ENCODE data around the gene ATXN2.

The ATXN2 gene

DNA sequence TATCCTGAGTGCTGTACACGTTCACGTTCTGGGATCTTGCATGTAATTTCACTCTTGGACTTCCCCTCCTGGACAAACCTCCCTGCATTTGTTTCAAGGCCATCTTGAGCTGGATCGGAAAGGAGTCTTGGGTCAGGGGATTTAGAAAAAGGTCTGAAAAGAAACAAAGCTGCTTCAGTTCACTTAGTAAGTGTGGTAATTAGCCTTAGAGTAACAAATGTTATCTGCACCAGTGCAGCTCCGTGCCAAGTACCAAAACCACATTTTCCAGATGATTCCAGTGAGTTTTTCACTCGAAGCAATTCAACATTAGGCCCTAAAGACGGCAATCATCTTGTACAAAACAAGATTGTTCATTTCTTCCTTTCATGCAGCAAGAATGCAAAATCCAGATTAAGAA, 39.4 kb upstream of the ATXN2 start:
- Histone ChIP-seq H3K9me3 (ENCODE audit: severe bottlenecking) (no peaks in the 10 kb centered on the region), H3K27ac (no peak overlapping the region), H3K4me3 (ENCODE audit: low read depth, low read length) (no peak overlapping the region), H3K27me3 (ENCODE audit: insufficient read depth, low read depth, severe bottlenecking) (no peaks in the 10 kb centered on the region), H3K36me3 (peaks cover 12% of the 10 kb centered on the region)
- no peak for DNase-seq
- TF ChIP-seq, protein P1, sequence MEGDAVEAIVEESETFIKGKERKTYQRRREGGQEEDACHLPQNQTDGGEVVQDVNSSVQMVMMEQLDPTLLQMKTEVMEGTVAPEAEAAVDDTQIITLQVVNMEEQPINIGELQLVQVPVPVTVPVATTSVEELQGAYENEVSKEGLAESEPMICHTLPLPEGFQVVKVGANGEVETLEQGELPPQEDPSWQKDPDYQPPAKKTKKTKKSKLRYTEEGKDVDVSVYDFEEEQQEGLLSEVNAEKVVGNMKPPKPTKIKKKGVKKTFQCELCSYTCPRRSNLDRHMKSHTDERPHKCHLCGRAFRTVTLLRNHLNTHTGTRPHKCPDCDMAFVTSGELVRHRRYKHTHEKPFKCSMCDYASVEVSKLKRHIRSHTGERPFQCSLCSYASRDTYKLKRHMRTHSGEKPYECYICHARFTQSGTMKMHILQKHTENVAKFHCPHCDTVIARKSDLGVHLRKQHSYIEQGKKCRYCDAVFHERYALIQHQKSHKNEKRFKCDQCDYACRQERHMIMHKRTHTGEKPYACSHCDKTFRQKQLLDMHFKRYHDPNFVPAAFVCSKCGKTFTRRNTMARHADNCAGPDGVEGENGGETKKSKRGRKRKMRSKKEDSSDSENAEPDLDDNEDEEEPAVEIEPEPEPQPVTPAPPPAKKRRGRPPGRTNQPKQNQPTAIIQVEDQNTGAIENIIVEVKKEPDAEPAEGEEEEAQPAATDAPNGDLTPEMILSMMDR (IDR thresholded peaks at IDR 0.05; ENCODE audit: low read depth, low read length), result no peak

DNA sequence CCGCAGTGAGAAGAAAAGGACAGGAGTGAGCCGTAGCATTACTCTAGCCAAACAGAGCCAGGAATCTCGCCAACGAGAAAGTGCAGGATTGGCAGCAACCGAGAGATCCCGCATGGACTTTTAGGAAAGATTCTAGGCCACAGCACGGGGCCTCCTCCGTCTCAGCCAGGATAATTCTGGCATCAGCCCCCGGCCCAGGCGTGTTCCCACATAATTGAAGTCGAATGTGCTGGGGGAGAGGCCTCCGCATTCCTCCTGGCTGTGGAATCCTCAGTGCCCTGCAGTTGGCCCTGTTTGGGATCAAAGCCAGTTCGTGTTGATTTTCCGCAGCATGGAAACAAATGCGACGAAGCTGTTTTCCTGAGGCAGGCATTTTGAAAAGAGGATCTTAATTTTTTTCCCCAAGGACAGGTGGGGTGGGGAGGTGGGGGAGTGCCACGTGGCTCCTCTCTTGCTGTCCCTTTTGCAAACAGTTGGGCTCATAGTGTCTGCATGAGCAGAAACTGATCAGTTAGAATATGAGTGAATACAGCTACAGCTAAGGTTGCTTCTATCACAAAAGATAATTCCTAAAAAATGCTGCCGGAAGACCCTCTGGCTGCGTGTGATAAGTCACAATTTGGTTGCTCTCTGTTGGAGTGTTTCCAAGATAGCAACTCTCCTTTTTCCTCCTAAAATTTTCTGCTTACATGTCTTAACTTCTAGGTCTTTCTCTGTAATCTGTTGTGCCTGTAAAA, 37.3 kb upstream of the ATXN2 start:
- H3K4me3 ChIP-seq (ENCODE audit: low read depth, low read length), result no peak overlapping the region
- H3K36me3 ChIP-seq, result no peaks in the 10 kb centered on the region
- no peak for DNase-seq
- no peaks in the 10 kb centered on the region for H3K9me3 ChIP-seq (ENCODE audit: severe bottlenecking)
- H3K27ac ChIP-seq, result no peak overlapping the region
- TF ChIP-seq, protein P1 (IDR thresholded peaks at IDR 0.05; ENCODE audit: low read depth, low read length), result no peak
- no peaks in the 10 kb centered on the region for H3K27me3 ChIP-seq (ENCODE audit: insufficient read depth, low read depth, severe bottlenecking)

DNA sequence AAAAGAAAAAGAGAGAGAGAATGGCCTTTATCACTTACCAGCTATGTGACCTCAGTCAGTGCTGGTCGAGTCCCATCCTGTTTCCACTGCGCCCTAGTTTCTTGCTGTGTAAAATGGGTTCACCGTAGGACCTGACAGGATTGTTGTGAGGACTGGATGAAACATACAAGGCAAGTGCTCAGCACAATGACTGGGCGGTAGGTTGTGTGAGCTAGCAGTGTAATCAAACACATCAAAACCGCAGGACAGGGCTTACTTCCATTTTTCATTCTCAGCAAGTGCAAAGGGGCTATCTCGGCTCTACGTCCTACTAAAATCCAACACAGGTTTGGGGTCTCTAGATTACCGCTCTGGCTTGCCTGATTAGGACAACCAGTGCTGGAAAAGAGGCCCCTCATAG, 36.4 kb upstream of the ATXN2 start:
- TF ChIP-seq, protein P1 (IDR thresholded peaks at IDR 0.05; ENCODE audit: low read depth, low read length), result no peak
- Histone ChIP-seq H3K36me3 (no peaks in the 10 kb centered on the region), H3K9me3 (ENCODE audit: severe bottlenecking) (no peaks in the 10 kb centered on the region), H3K4me3 (ENCODE audit: low read depth, low read length) (no peak overlapping the region), H3K27ac (no peak overlapping the region), H3K27me3 (ENCODE audit: insufficient read depth, low read depth, severe bottlenecking) (no peaks in the 10 kb centered on the region)
- no peak for DNase-seq

DNA sequence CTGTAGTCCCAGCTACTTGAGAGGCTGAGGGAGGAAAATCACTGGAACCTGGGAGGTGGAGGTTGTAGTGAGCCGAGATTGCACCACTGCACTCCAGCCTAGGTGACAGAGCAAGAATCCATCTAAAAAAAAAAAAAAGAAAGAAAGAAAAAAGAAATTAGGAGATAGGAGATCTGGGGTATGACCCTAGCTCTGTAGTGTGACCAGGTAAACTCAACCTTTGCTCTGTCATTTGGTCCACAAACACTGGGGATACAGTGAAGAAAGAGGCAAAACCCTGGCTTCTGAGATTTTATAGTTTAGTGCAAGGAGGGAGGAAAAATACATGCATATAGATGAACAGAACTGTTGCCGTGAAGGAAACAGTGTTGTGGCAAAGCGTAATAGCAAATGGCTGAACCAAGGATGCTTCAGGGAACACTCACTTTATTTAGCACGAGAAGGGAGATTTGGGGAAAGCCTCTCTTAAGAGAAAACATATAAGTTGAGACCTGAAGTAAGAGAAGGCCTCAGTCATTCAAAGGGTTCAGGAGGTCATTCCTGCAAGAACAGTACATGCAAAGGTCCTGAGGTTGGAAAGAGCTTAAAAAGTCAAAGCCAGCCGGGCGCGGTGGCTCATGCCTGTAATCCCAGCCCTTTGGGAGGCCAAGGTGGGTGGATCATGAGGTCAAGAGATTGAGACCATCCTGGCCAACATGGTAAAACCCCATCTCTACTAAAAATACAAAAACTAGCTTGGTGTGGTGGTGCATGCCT, 29.6 kb upstream of the ATXN2 start:
- H3K4me3 ChIP-seq (ENCODE audit: low read depth, low read length), result no peak overlapping the region
- TF ChIP-seq, protein P1 (IDR thresholded peaks at IDR 0.05; ENCODE audit: low read depth, low read length), result no peak
- H3K9me3 ChIP-seq (ENCODE audit: severe bottlenecking), result no peaks in the 10 kb centered on the region
- DNase-seq, result no peak
- no peaks in the 10 kb centered on the region for H3K27me3 ChIP-seq (ENCODE audit: insufficient read depth, low read depth, severe bottlenecking)
- no peaks in the 10 kb centered on the region for H3K36me3 ChIP-seq
- no peak overlapping the region for H3K27ac ChIP-seq

DNA sequence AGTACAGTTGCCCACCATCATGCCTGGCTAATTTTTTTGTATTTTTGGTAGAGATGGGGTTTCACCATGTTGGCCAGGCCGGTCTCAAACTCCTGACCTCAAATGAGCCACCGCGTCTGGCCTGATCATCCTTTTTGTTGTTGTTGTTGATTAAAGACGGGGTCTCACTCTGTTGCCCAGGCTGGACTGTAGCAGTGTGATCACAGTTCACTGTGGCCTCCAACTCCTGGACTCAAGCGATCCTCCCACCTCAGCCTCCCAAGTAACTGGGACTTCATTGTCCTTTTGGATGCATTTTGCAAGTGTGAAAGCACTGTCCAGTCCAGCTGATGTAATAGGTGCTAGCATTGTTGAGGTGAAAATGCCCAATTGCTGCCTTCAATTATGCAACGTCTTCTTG, 27.1 kb upstream of the ATXN2 start:
- Histone ChIP-seq H3K4me3 (ENCODE audit: low read depth, low read length) (no peak overlapping the region), H3K27ac (no peak overlapping the region)
- no peak for DNase-seq

More for the DNA sequence above, 27.1 kb upstream of the ATXN2 start:
- Histone ChIP-seq H3K9me3 (ENCODE audit: severe bottlenecking) (no peaks in the 10 kb centered on the region), H3K27me3 (ENCODE audit: insufficient read depth, low read depth, severe bottlenecking) (no peaks in the 10 kb centered on the region), H3K36me3 (no peaks in the 10 kb centered on the region)
- TF ChIP-seq, protein P1 (IDR thresholded peaks at IDR 0.05; ENCODE audit: low read depth, low read length), result no peak
